Measurements from ENCODE around the gene CEP170B.
"Not testable (repeated sequence)": the region's sequence is repeated elsewhere in the genome, so short reads cannot be mapped to it uniquely, and the experiment has no call there.

CEP170B gene

DNA sequence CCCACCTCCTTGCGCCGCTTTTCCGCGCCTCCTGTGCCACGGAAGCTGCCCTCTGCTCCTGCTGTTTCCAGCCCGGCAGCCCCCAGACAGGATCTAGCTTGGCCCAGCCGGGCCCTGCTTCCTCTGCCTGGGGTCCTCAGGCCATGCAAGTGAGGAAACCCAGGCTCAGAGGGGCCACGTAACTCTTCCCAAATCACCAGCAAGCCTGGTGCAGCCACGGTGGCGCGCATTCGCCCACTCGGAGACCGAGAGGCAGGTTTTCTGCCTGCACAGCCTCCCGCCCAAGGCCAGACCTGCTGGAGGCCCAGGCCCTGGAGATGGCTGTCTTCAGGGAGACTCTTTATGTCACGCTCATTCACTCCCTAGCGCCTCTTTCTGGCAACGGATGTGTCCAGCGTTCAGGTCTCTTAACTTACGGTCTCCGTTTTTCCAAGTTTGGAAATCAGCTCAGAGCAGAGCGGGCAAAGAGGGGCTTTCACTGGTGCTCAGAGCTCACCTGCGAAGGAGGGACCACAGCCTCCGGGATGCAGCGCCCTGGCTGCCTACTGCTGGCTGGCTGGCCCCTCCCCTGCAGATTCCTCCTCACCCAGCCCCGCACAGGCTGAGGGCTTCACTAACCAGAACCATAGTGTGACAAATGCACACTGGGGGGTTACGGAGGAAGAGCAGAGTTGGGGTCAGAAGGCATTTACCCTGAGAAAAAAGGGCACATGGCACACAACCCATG, 20.6 kb upstream of the CEP170B start:
- no peak for DNase-seq

DNA sequence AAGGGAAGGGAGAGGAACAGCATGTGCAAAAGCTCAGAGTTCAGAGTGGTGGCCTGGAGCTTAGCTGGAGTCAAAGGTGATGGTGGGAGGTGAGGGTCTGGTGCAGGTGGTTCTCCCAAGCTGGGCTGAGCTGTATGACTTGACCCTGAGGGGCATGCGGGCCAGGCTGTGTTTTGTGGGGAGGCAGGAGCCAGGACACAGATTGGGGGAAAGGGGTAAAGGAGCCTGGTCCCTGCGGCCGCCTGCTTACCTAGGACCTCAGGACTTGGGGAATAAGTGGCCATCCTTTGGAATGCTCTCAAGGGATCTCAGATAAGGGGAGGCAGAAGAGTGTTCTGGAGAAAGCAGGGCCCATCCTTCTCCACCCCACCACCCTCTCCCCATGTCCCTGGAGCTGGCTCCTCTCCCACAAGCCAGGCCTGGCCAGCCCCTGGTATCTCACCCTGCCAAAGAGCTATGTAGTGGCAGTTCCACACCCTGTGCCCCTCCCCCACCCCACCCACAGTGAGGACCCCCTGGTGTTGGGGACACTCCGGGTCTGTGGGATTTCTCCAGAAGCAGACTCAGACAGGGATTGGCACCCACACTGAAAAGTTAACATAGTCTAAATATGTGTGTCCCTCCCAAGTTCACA, 19.9 kb upstream of the CEP170B start:
- no peak for DNase-seq

DNA sequence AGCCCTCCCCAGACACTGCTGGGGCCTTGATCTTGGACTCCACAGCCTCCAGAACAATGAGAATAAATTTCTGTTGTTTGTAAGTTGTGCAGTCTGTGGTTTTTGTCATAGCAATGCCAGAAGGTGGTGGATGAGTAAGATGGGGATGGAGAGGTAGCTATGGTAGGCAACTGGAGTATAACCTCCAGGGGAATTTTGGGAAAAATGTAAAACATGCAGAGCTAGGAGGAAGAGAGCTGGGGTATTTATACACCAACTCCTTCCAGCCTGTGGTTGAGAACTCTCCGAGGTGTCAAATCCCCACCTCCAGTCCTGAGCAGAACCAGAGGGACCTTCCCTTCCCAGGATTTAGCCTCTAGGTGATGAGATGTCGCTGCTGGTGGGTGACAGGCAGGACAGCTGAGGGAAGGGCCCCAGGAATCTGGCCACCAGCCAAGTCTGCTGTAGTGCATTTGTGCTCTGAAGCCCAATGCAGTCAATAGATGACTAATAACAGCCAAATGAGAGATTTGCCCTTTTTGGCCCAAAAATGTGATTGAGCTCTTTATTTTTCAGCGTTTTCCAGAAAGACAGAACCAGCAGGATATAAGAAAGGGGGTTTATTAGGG, 19.1 kb upstream of the CEP170B start:
- DNase-seq: no peak

DNA sequence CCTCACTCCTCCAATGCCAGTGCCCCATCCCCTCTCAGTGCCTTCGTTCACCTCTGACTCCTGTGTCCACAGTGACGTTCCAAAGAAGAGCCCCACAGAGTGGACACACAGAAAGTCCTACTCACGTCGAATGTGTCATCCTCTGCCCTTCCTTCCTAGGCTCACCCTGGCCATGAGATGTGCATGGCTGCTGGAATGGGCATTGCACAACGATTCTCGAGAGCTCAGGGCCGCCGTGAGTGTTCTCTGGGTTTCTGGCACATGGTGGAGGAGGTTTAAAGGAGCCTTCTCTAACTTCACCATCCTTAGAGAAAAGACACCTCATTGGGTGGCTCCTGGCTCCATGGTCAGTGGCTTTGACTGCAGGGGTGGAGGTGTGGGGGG, 12.8 kb upstream of the CEP170B start:
- DNase-seq: no peak

DNA sequence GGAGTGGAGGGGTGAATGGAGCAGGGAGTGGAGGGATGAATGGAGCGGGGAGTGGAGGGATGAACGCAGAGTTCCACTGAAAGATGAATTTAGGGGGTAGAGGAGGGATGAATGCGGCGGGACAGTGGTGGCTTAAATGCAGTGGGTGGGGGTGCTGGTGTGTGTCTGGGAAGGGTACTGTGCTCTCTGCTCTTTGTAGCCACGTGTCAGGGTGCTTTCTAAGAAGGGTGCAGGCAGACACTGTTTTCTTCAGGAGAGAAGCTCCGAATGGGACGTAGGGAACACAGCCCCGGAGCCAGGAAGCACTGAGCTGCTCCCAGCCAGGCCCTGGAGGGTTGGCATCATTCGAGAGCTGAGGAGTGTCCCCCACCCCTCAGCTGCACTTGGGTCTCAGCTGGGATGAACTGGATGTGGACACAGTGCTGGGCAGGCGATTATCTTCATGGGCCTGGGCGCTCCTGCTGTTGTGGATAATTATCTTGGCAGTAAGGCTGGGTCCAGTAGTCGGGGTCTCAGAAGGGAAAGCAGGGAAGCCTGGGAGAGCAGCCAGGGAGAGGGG, 9.5 kb upstream of the CEP170B start:
- DNase-seq: no peak

DNA sequence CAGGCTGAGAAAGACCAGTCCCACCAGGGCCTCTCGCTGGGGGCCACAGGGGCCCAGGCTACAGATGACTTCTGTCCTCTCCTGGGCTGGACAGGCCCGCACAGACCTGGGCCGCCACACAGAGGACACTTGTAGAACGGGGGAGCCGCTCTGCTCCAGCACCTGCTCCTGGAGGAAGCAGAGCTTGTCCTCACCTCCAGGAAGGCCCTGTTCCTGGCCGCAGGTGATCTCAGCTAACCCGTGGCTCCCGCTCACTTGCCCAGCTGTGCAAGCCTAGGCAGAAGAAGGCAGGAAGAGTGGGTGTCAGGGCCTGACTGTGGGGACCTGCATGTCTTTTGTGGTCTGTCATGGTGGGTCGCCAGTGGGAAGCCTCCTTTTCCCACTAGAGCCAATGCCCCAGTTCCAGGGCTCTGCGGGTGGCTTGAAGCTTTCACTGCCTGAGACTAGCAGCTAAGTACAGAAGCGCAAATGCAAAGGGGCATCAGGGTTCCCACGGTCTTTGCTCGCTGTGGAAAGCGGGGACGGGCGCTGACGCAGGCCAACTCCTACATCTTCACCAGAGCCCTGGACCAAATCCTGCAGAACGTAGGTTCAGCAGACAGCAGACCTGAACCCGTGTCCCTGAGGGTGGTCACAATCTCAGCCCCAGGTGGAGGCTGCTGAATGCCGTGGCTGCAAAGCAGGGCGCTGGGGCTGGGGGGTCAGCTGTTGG, 8.8 kb upstream of the CEP170B start:
- DNase-seq: no peak

DNA sequence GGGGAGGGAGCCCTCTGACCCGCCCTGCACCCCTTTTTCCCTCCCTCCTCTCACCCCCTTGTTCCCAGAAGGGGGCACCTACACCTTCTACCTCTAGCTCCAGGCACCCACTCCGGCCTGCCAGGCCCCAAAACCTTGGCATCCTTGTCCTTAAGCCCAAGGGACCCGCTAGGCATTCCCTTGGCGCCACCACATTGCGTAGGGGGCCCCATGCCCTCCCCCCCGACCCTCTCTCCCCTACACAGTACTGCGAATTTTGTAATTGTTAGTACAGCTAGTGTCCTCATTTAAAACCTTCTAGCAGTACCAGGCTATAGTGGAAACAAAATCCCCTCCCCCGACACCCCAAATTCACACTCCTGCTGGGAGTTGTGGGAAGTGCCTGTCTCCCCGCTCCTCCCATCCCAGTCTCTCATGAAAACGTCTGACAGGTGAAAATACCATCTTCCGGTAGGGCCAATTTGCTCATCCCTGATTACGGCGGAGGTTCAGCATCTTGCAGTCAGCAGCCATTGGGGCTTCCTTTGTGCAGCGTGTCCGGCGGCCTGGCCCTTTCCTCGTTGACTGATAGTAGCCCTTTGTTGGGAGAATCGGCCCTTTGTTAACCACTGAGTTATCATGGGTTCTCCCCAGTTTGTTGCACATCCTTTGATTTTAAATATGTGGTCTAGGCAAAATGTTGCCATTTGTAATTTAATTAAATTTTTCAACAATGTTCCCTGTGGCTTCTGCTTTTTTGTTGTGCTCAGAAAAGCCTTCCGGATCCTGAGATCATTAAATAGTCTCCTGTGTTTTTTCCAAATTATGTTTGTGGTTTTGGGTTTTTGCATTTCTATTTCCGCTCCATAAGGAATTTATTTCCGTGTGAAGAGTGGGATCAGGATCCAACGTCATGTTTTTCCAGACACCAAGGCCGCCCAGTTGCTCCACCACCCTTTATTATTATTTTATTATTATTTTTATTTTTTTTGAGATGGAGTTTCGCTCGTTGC, 7.9 kb upstream of the CEP170B start:
- no peak for DNase-seq

DNA sequence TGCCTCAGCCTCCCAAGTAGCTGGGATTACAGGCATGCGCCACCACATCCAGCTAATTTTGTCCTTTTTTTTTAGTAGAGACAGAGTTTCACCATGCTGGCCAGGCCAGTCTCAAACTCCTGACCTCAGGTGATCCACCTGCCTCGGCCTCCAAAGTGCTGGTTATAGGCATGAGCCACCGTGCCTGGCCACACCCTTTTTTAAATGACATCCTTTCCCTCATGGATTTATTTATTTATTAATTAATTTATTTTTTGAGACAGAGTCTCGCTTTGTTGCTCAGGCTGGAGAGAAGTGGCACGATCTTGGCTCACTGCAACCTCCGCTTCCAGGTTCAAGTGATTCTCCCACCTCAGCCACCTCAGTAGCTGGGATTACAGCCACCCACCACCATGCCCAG, 7.1 kb upstream of the CEP170B start:
- DNase-seq: not testable (repeated sequence)

DNA sequence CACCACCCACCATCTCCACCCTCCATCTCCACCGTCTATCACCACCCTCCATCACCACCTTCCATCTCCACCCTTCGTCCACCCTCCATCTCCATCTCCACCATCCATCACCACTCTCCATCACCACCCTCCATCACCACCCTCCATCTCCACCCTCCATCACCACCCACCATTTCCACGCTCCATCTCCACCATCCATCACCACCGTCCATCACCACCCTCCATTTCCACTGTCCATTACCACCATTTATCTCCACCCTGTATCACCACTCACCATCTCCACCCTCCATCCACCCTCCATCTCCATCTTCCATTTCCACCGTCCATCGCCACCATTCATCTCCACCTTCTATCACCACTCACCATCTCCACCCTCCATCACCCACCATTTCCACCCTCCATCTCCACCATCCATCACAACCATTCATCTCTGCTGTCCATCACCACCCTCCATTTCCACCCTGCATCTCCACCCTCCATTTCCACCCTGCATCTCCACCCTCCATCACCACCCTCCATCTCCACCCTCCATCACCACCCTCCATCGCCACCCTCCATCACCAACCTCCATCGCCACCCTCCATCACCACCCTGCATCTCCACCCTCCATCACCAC, 6.1 kb upstream of the CEP170B start:
- no peak for DNase-seq

DNA sequence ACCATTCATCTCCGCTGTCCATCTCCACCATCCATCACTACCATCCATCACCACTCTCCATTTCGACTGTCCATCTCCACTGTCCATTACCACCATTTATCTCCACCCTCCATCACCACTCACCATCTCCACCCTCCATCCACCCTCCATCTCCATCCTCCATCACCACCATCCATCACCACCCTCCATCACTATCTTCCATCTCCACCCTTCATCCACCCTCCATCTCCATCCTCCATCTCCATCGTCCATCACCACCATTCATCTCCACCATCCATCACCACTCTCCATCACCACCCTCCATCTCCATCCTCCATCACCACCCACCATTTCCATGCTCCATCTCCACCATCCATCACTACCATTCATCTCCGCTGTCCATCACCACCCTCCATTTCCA, 5.2 kb upstream of the CEP170B start:
- no peak for DNase-seq

DNA sequence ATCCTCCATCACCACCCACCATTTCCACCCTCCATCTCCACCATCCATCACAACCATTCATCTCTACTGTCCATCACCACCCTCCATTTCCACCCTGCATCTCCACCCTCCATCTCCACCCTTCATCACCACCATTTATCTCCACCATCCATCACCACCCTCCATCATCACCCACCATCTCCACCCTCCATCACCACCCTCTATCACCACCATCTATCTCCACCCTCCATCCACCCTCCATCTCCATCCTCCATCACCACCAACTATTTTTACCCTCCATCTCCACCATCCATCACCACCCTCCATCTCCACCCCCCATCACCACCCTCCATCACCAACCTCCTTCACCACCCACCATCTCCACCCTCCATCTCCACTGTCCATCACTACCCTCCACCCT, 4.7 kb upstream of the CEP170B start:
- DNase-seq: no peak

DNA sequence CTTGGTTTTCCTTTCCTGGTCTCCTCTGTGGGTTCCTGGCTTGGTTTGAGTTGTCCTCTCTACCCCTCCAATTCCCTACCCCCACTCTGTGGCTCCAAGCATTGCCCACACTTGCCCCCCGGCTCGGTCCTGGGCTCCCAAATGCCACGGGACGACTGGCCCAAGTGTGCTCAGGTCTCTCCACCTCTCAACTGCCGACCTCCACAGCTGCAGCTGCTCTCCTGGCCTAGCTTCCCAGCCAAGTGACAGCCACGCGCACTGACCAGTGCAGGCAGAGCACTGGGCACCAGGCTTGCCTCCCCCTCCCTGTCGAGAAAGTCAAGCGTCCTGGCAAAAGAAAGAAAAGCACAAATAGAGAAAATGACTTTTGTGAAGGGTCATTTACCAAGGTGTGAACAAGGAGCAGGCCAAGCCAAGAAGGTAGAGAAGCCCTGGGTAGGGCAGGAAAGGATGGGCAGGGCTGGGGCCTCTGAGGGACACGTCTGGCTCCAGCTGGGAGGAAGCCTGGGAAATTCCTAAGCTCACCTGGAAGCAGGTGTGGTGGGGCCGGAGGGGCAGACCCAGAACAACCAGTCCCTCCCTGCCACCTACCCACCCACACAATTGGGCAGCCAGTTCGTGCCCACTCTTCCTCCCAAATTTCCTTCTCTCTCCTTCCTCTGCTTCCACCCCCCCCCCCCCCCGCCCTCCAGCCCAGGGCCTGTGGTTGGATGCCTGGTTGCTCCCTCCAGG, 1.8 kb upstream of the CEP170B start:
- no peak for DNase-seq

DNA sequence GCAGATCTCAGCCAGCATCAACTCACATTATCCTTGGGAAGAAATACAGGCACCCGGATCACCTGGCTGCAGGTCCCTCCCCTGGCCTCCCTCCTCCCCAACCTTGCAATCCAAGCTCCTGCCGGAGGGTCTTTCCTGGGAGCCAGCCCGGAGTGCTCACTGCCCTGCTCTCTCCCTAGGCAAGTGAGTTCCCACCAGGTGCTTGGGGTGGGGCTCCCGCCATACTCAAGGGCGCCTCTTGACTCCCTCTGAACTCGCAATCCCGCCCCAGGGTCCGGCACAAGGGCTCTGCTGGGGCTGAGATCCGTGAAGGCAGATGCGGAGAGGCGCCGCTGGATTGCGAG, 1.2 kb upstream of the CEP170B start:
- no peak for DNase-seq

DNA sequence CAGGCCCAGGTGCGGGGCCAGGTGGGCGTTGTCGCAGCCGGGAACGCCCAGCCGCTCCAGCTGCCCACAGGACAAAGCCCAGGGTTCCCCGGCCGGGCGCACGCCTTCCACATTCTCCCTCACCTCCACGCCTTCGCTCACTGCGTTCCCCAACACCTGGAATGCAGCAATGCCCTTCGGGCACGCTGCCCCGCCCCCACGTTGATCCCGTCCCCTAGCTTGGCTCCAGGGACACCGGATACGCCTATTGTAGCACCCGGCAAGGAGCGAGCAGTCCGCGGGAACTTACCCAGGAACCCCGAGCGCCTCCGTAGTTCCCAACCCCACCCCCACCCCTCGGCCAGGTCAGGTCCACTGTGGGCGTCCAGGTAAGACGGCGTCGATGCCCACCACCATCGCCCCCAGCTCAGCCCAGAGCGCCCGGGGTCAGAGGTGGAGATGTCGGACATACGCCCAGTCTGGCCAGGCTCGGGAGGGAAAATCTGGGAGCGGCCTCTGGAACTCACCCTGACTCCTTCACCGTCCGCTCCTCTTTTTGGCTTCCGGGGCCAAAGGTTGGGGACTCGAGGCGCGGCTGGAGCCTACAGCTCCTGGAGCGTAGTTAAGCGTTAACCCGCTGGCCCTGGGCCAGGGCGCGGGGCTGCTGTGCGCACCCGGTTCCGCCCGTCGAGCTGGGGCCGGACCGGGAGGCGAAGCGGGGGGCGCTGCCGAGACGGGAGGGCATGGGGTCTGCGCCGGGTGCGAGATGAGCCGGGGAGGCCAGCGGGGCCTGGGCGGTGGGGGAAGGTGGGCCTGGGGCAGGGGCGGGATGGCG, 594 bp upstream of the CEP170B start:
- DNase-seq: no peak

DNA sequence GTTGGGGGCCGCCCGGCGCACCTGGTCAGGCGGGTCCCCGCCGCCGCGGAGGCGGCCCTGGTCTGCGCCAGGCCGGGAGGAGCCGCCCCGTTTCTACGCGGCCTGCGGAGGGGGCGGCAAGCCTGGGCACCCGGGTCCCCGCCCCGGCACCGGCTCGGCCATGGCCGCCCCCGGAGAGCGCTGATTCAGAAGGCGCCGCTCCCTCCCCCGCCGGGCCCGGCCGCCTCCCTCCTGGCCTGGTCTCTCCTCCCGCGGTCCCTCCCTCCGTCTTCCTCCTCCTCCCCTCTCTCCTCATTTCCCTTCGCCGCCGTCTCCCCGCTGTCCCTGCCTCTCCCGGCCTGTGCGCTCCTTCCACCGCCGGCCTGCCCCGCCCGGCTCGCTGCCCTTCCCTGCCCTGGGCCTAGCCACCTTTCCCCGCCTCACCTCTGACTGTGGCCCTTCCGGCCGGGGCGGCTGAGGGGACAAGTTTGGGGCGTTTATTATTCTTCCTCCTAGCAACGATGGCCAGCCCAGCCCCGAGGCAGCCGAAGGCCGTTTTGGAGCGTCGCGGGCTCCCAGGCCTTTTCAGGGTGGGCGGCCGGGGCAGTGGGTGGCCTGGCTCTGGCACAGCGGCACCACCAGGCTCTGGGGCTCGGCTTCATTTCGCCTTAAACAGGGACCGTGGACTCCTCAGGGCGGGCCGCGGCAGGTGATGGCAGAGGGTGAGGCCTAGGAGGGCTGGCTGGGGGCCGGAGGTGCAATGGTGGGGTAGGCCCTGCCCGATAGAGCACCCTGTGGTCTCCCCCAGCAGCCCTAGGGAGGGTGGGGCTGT, 768 bp downstream of the CEP170B start:
- DNase-seq: no peak

DNA sequence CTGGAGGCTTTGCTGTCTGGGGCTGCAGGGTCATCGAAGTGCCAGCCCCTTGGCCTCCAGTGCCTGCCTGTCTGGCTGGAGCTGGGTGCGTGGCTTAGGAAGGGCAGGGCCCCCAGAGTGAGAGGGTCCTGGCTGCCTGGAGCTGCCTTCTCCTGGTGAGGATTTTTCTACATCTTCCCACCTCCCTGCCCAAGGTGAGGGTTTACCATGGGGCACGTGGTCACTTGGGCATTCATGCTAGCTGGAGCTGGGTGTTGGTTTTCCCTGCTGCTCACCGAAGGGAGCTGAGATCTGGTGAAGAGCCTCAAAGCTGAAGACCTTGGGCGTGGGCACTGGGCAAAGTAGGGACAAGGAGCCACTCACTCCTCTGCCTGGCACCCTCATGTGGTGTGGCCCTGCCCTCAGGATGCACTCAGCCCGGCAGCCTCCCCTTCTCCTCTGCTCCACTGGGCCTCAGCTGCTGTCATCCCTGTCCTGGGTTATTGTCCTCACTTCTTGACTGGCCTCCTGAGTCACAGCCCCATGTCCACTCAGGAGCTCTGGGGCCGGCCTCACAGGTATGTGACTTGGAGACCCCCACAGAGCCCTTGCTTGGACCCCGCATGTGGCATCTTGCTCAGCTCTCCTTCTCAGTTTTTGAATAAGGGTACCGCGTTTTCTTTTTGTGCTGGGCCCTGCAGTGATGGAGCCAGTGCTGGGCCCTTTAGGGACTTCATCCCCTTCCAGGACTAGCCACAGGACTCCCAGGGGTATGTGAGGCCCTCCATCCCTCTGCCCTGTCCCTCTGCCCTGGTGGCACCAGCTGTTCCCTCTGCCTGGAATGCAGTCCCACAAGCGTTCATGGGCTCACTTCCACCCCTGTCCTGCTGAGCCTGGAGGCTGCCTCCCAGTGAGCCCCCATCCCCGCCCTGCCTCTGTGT, 1.6 kb downstream of the CEP170B start:
- DNase-seq: no peak

DNA sequence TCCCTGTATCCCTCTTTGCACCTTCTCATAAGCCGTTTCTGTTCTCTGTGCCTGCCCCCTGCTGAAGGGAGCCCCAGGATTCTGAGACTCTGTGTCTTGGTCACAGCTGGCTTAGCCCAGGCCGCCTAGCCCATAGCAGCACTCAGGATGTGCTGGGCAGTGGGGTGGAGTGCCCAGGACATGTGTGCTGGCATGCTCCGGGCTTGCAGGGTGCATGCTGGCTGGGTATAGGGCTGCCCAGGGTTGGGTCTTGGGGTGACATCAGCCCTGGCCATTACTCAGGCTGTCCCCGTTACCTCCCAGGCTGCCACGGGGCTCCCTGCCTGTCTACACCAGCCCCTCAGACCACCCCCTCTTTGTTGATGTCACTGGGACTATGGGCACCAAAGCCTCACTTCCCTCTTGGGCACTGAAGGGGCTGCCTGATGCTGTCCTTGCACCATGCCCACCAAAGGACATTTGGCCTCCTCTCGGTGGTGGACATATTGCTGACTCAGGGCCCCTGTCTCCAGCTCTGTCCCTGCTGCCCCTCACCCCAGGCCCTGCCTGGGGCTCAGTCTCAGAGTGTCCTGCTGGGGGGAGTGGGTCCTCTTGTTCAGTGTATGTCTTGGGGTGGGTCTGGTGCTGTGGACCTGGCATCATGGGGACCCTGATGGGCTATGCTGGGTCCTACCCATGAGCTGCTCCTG, 2.4 kb downstream of the CEP170B start:
- DNase-seq: no peak
